Kidney epithelial cell (primary cell): ENCODE measurements around the gene OR52B6. TPM values are rescaled to one million over a fixed set of nuclear protein-coding genes. Genes with fewer than 3 reads are reported as not detected.

Experiments used
- DNase-seq: peaks from one replicate; pipeline ENCODE4 v3.0.0-alpha.2; 2010; ENCODE audit warnings: low read depth
- H3K27me3 ChIP-seq: 2 replicates; pipeline ENCODE4 v1.6.0; 2011; ENCODE audit warnings: low read length; ENCODE audit not compliant: control insufficient read depth, insufficient read depth
- H3K36me3 ChIP-seq: 2 replicates; pipeline ENCODE4 v1.5.1; 2011; ENCODE audit warnings: low read length; ENCODE audit not compliant: control insufficient read depth, insufficient read depth
- H3K4me3 ChIP-seq: 2 replicates; pipeline ENCODE4 v1.5.1; 2011; ENCODE audit warnings: low read depth, mild to moderate bottlenecking, control low read depth, low read length
- CTCF ChIP-seq: IDR thresholded peaks from 2 replicates; pipeline ENCODE4 v1.5.1; 2011; ENCODE audit warnings: mild to moderate bottlenecking, moderate library complexity, low read length, control low read depth, inconsistent platforms; ENCODE audit not compliant: insufficient read depth, poor library complexity, severe bottlenecking
- total RNA-seq: library from RNA; depleted of rRNA; stranded (reverse); fragments of >200 nt; gene quantifications from 2 replicates; pipeline ENCODE4 v1.2.3, GENCODE V29; 2015

Gene OR52B6
- total RNA-seq, 1 donor from 2014 or later: not detected

- Histone ChIP-seq H3K4me3 (no peak overlapping the region), H3K36me3 (no peaks in the 10 kb centered on the region), H3K27me3 (no peaks in the 10 kb centered on the region)
- no peak for TF ChIP-seq CTCF
- no peak for DNase-seq
Observed at GRCh38 chr11:5556596-5557188, 24.0 kb upstream of the OR52B6 start.

- no peak for TF ChIP-seq CTCF
- DNase-seq: no peak
- Histone ChIP-seq H3K36me3 (no peaks in the 10 kb centered on the region), H3K27me3 (no peaks in the 10 kb centered on the region), H3K4me3 (no peak overlapping the region)
Observed at GRCh38 chr11:5557751-5558150, 22.9 kb upstream of the OR52B6 start.

- peak; percentile 39 for DNase-seq
- H3K36me3 ChIP-seq: no peaks in the 10 kb centered on the region
- no peak for TF ChIP-seq CTCF
- no peak overlapping the region for H3K4me3 ChIP-seq
- H3K27me3 ChIP-seq: no peaks in the 10 kb centered on the region
Observed at GRCh38 chr11:5564259-5565019, 16.2 kb upstream of the OR52B6 start.

GRCh38 chr11:5574654-5575053, 6.0 kb upstream of the OR52B6 start:
- DNase-seq: no peak
- Histone ChIP-seq H3K27me3 (no peaks in the 10 kb centered on the region), H3K4me3 (no peak overlapping the region), H3K36me3 (no peaks in the 10 kb centered on the region)
- no peak for TF ChIP-seq CTCF

GRCh38 chr11:5575152-5575551, 5.5 kb upstream of the OR52B6 start:
- no peak for TF ChIP-seq CTCF
- Histone ChIP-seq H3K27me3 (no peaks in the 10 kb centered on the region), H3K4me3 (no peak overlapping the region), H3K36me3 (no peaks in the 10 kb centered on the region)
- no peak for DNase-seq
